Effector memory CD8-positive, alpha-beta T cell (primary cell): ENCODE results near the gene PRSS57.
"Not testable (repeated sequence)": the region's sequence is repeated elsewhere in the genome, so short reads cannot be mapped to it uniquely, and the experiment has no call there.

ENCODE experiments used
- ATAC-seq: fragments of 150-1000 bp; cut with Tn5 transposase; replicated peaks from 2 replicates; pipeline ENCODE4 v1.10.0; 2021; ENCODE audit warnings: mild to moderate bottlenecking, moderate library complexity
- DNase-seq, 3 experiments: peaks; one replicate each; pipeline ENCODE4 v3.0.0; 2021
- H3K27ac Mint-ChIP-seq, 2 donors: one replicate each; pipeline ENCODE4 v1.8.0; 2022; ENCODE audit warnings: mild to moderate bottlenecking in 2 of 2, mixed read lengths in 2 of 2, moderate library complexity in 2 of 2
- H3K27me3 Mint-ChIP-seq, 2 donors: one replicate each; pipeline ENCODE4 v1.8.0; 2022; ENCODE audit warnings: mixed read lengths in 2 of 2
- H3K36me3 Mint-ChIP-seq: one replicate; pipeline ENCODE4 v1.8.0; 2022; ENCODE audit warnings: mild to moderate bottlenecking, moderate library complexity, mixed read lengths; ENCODE audit not compliant: insufficient read depth
- H3K4me1 Mint-ChIP-seq, 2 donors: one replicate each; pipeline ENCODE4 v1.8.0; 2022; ENCODE audit warnings: low read depth in 2 of 2, mixed read lengths in 2 of 2
- H3K4me3 Mint-ChIP-seq, 2 donors: one replicate each; pipeline ENCODE4 v1.8.0; 2022; ENCODE audit warnings: mild to moderate bottlenecking in 2 of 2, mixed read lengths in 2 of 2, moderate library complexity in 2 of 2
- H3K9me3 Mint-ChIP-seq, 2 donors: one replicate each; pipeline ENCODE4 v1.8.0; 2022; ENCODE audit warnings: mixed read lengths in 2 of 2

Gene PRSS57

DNA sequence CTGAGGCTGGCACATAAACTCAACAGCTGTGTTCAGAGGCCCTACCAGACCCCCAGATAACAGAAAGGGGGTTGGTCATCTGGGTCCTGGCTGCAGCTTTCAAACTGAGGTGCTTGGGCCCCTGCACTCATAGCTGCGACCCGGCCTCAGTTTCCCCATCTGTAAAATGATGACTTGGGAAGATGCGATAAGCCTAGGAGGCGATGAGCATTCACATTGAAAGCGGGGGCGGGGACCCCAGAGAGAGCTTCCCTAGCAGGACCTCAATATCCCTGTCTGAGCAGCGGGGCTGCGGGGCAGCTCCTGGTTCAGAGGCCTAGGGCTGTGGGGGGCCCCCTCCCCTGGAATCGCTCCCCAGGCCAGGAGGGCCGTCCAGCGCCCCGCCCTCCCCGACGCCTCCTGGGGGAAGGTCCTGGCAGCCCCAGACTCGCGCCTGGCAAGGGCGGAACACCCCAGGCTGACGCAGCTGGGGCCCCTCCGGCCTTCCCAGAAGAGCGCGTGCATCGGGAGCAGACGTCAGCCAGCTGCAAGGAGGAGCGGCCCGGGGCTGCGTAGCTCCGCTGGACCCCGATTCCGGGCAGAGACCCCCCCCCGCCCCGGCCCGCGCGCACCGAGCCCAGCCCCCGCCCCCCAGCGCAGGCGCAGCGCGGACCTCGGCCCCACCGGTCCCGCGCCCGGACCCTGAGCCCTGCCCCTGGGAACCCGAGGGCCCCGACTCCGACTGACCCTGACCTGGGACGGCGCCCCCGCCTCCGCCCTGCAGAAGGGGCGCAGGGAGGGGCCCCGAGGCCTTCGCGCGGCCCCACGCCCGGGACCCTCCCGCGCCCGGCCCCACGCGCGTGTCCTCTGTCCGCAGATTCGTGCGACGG is 15.6 kb downstream of the PRSS57 start:
- peak overlapping the region; percentile 58 to 78 for H3K4me3 Mint-ChIP-seq
- H3K36me3 Mint-ChIP-seq, result peaks cover 4% of the 10 kb centered on the region
- H3K9me3 Mint-ChIP-seq, result no peaks in the 10 kb centered on the region
- peaks cover 5 to 8% of the 10 kb centered on the region in 2 donors for H3K4me1 Mint-ChIP-seq
- ATAC-seq (no peak), DNase-seq (no peak)
- H3K27me3 Mint-ChIP-seq, result peaks cover 9 to 12% of the 10 kb centered on the region in 2 donors
- no peak overlapping the region for H3K27ac Mint-ChIP-seq

DNA sequence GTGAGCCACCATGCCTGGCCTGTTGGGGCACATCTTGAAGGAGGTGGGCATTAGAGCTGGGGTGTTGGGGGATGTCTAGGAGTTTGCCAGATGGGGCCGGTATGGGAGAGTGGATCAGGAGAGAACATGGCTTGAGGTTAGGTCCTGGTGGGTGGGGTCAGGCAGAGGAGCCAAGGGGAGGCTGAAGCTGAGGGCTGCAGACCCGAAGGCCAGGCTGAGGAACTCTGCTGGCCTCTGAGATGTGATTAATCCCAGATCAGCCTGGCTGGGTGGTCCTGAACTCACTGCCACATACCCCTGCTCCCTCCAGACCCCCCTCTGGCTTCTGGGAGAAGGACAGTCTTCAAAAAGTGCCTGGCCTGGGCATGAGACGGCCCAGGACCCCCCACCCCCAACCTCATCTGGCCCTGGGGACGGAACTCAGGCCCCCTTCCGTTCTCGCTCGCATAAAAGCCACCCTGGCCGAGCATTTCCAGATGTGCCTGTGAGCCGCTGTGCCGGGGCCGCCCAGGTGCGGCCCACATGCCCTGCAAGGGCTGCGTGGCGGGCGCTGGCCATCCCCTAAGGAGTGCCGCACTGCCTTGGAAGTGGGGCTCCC is 16.4 kb downstream of the PRSS57 start:
- ATAC-seq, result no peak
- H3K4me3 Mint-ChIP-seq, result peak overlapping the region; percentile 58 to 59
- DNase-seq, result no peak
- peaks cover 5 to 8% of the 10 kb centered on the region in 2 donors for H3K4me1 Mint-ChIP-seq
- H3K27ac Mint-ChIP-seq, result no peak overlapping the region
- peaks cover 4% of the 10 kb centered on the region for H3K36me3 Mint-ChIP-seq
- H3K27me3 Mint-ChIP-seq, result peaks cover 13 to 16% of the 10 kb centered on the region in 2 donors
- no peaks in the 10 kb centered on the region for H3K9me3 Mint-ChIP-seq

DNA sequence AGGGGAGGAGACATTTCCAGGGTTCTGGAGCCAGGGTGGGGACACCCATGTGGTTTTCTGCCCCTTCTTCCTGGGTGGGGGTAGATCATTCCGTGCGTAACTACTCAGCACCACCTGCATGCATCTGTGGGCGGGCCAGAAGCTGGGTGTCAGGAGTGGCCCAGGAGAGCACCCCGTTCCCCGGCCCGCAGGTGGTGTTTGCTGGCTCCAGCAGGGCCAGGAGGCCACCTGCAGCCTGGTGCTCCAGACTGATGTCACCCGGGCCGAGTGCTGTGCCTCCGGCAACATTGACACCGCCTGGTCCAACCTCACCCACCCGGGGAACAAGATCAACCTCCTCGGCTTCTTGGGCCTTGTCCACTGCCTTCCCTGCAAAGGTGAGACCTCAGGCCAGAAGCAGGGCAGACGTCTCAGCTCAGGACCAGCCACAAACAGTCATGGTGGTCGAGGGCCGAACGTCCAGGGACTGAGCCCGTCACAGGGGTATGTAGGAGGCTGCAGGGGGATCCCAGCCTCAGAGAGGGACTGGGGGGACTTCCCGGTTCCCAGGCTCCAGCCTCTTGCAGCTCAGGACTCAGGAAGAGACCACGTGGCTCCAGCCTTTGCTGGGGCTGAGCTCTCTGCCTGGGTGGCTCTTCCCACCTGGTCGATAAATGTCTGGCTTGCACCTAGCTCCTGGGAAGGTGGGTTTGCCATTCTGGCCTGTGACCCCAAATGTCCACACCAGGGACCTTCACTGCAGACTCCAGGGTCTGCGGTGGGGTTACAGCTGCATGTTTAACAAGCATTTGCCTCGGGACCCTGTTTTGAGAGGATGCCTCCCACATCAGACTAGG is 17.4 kb downstream of the PRSS57 start:
- DNase-seq (no peak), ATAC-seq (no peak)
- no peaks in the 10 kb centered on the region for H3K9me3 Mint-ChIP-seq
- peak overlapping the region in 1 of 2 donors; percentile 12 for H3K4me3 Mint-ChIP-seq
- H3K27me3 Mint-ChIP-seq, result peaks cover 19 to 23% of the 10 kb centered on the region in 2 donors
- peaks cover 4% of the 10 kb centered on the region for H3K36me3 Mint-ChIP-seq
- H3K27ac Mint-ChIP-seq, result no peak overlapping the region
- H3K4me1 Mint-ChIP-seq, result peaks cover 5 to 8% of the 10 kb centered on the region in 2 donors

DNA sequence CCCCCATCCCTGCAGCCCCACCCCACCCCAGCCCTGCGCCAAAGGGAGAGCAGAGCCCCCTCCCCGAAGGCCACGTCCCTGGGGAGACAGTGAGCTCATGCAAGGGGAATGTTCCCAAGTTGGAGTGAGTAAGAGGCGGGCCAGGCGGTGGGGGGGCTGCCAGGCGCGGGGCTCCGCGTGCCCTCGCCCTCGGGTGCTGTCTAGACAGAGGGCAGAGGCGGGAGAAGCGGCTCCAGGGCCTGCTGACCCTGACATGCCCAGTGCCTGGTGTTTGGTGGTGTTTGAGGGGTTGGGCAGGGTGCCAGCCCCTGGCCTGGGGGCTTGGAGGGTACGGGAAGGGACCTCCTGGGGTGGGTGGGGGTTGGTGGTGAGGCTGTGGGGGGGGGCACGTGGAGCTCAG is 18.1 kb downstream of the PRSS57 start:
- Mint-ChIP-seq H3K4me3 (no peak overlapping the region), H3K27ac (no peak overlapping the region), H3K27me3 (peaks cover 19 to 23% of the 10 kb centered on the region in 2 donors), H3K4me1 (peaks cover 5 to 8% of the 10 kb centered on the region in 2 donors), H3K36me3 (peaks cover 4% of the 10 kb centered on the region), H3K9me3 (no peaks in the 10 kb centered on the region)
- DNase-seq (no peak), ATAC-seq (no peak)

DNA sequence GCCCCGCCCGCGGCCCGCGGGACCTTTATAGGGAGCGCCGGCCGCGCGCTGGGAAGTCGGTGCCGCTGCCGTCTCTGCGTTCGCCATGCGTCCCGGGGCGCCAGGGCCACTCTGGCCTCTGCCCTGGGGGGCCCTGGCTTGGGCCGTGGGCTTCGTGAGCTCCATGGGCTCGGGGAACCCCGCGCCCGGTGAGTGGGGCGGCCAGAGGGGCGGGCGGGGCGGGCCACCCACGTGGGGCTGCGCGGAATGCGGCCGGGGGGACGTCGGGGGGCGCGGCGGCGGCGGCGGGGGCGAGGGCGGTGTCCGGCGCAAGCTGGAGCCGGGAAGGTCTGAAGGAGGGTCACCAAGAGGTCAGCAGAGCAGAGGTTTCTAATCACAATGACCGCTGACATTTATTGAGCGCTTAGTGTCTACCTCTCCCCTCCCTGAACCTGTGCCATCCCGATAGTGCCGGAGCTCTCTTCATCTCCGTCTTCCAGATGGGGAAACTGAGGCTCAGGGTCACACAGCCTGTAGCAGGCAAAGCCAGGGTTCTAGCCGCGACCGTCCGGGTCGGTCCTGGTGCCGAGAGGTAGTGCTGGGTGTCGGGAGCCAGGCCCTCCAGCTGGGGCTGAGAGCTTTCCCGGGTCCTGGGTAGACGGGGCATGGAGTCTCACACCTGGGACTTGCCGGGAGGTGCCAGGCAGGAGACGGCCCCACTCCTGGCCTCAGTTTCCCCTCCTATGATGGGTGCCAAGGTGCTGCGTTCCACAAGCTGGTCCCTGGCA is 18.7 kb downstream of the PRSS57 start, which contains the start of gene FSTL3:
FSTL3 (plus strand) TSS at position 54 of the 767 bp plus-strand sequence; CDS start at position 86, 32 bp downstream.
- H3K9me3 Mint-ChIP-seq, result no peaks in the 10 kb centered on the region
- no peak for ATAC-seq
- DNase-seq, result no peak
- H3K4me3 Mint-ChIP-seq, result no peak within 1 kb of the TSS
- H3K36me3 Mint-ChIP-seq, result peaks cover 4% of the 10 kb centered on the region
- H3K4me1 Mint-ChIP-seq, result peaks cover 5 to 8% of the 10 kb centered on the region in 2 donors
- H3K27ac Mint-ChIP-seq, result no peak within 1 kb of the TSS
- peaks cover 19 to 23% of the 10 kb centered on the region in 2 donors for H3K27me3 Mint-ChIP-seq

DNA sequence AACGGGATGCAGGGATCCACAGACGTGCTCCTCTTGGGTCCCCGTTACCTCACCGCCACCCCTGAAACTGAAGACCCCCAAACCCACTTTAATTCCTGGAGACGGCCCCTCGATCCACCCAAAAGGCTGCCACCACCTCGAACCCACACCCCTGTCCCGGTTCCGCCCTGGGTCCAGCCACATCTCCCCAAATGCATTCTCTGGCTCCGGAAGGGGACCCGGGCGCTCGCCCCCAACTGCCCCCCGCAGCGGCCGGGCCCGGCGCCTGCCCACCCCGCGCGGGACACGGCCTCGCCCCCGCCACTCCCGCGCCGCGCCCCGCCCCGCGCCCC is 19.3 kb downstream of the PRSS57 start:
- H3K4me3 Mint-ChIP-seq, result no peak overlapping the region

DNA sequence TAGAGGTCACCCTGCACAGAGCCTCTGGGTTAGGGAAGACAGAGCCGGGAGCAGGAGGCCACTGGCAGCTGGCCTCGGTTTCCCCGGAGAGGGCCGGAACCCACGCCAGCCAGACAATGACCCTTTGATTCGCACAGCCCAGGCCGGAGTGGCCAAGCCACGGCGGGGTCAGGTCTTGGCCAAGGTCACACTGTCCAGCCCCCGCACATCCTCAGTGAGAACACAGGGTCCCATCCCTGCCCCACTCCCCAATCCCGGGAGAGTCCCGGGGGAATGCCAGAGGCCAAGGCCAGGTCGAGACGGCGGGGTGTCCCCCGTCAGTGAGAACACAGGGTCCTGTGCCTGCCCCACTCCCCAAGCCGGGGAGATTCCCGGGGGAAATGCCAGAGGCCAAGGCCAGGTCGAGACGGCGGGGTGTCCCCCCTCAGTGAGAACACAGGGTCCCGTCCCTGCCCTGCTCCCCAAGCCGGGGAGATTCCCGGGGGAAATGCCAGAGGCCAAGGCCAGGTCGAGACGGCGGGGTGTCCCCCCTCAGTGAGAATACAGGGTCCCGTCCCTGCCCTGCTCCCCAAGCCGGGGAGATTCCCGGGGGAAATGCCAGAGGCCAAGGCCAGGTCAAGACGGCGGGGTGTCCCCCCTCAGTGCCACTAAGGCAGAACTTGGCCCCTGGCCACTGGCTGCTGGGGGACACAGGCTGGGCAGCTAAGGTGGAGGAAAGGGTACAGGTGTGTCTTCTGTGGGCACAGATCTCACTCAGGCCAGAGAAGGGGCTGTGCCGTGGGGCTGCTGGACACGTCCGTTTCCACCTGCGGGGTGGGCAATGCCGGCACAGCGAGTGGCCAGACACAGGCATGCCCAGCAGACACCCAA is 20.7 kb downstream of the PRSS57 start:
- Mint-ChIP-seq H3K4me1 (peaks cover 0 to 4% of the 10 kb centered on the region in 2 donors), H3K27ac (no peak overlapping the region), H3K36me3 (no peaks in the 10 kb centered on the region), H3K27me3 (peaks cover 19 to 23% of the 10 kb centered on the region in 2 donors), H3K9me3 (no peaks in the 10 kb centered on the region), H3K4me3 (no peak overlapping the region)
- ATAC-seq (no peak), DNase-seq (no peak)

More for the DNA sequence above, 19.3 kb downstream of the PRSS57 start:
- H3K4me1 Mint-ChIP-seq, result peaks cover 5 to 8% of the 10 kb centered on the region in 2 donors
- DNase-seq (no peak), ATAC-seq (no peak)
- no peak overlapping the region for H3K27ac Mint-ChIP-seq
- peaks cover 19 to 23% of the 10 kb centered on the region in 2 donors for H3K27me3 Mint-ChIP-seq
- no peaks in the 10 kb centered on the region for H3K9me3 Mint-ChIP-seq
- peaks cover 4% of the 10 kb centered on the region for H3K36me3 Mint-ChIP-seq

DNA sequence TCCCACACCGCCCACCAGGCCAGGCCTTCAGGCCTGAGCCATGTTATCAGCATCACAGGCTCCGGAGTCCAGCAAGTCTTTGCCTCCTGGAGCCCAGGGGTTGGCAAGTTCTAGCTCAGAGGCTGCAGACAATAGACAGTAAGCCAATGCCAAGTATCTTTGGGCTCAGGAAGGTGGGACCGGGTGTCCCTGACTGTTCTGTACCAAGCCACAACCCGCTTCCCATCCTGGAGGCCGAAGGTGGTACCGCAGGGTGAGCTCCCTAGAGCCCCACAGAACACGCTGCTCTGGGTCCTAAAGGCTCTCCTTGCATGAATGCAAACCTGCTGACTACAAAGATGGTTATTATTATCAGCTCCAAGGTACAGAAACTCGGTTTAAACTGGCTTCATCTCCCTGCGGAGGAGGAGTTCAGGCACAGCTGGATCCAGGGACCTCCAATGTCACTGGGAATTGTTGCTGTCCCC is 24.6 kb downstream of the PRSS57 start:
- DNase-seq, result no peak
- H3K4me1 Mint-ChIP-seq, result peaks cover 0 to 4% of the 10 kb centered on the region in 2 donors
- peaks cover 20 to 23% of the 10 kb centered on the region in 2 donors for H3K27me3 Mint-ChIP-seq
- no peak overlapping the region for H3K4me3 Mint-ChIP-seq
- no peaks in the 10 kb centered on the region for H3K9me3 Mint-ChIP-seq
- peak; percentile 46 for ATAC-seq
- H3K27ac Mint-ChIP-seq, result no peak overlapping the region
- no peaks in the 10 kb centered on the region for H3K36me3 Mint-ChIP-seq

DNA sequence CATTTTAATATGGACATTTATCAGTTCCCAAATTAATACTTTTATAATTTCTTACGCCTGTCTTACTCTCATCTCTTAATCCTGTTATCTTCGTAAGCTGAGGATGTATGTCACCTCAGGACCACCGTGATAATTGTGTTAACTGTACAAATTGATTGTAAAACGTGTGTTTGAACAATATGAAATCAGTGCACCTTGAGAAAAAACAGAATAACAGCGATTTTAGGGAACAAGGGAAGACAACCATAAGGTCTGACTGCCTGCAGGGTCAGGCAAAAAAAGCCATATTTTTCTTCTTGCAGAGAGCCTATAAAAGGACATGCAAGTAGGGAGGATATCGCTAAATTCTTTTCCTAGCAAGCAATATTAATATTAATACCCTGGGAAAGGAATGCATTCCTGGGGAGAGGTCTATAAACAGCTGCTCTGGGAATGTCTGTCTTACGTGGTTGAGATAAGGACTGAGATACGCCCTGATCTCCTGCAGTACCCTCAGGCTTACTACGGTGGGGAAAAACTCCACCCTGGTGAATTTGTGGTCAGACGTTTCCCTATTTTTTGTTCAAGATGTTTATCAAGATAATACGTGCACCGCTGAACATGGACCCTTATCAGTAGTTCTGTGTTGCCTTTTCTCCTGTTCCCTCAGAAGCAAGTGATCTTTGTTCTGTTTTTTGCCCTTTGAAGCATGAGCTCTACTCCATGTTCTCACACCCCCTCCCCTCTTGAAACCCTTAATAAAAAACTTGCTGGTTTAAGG is 26.4 kb downstream of the PRSS57 start:
- DNase-seq, H3K4me3 Mint-ChIP-seq, H3K36me3 Mint-ChIP-seq, H3K9me3 Mint-ChIP-seq, ATAC-seq, H3K27ac Mint-ChIP-seq, H3K4me1 Mint-ChIP-seq: not testable (repeated sequence)
- peaks cover 7 to 10% of the 10 kb centered on the region in 2 donors for H3K27me3 Mint-ChIP-seq

DNA sequence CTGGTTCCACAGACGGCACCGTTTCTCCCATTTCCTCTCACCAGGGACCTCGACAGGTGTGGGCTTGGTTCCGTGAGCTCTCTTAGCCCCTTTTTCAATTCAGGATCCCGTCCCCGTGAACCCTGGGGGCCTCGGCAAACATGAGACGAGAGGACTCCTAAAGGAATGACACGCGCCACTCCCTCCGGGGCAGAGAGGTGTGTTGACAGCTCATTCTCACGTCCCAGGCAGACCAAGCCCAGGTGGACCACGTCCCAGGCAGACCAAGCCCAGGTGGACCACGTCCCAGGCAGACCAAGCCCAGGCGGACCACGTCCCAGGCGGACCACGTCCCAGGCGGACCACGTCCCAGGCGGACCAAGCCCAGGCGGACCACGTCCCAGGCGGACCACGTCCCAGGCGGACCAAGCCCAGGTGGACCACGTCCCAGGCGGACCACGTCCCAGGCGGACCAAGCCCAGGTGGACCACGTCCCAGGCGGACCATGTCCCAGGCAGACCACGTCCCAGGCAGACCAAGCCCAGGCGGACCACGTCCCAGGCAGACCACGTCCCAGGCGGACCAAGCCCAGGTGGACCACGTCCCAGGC is 28.2 kb downstream of the PRSS57 start:
- peaks cover 13% of the 10 kb centered on the region for H3K36me3 Mint-ChIP-seq
- not testable (repeated sequence) for H3K9me3 Mint-ChIP-seq, H3K27me3 Mint-ChIP-seq, H3K4me3 Mint-ChIP-seq, DNase-seq, ATAC-seq, H3K27ac Mint-ChIP-seq
- peaks cover 4 to 12% of the 10 kb centered on the region in 2 donors for H3K4me1 Mint-ChIP-seq

DNA sequence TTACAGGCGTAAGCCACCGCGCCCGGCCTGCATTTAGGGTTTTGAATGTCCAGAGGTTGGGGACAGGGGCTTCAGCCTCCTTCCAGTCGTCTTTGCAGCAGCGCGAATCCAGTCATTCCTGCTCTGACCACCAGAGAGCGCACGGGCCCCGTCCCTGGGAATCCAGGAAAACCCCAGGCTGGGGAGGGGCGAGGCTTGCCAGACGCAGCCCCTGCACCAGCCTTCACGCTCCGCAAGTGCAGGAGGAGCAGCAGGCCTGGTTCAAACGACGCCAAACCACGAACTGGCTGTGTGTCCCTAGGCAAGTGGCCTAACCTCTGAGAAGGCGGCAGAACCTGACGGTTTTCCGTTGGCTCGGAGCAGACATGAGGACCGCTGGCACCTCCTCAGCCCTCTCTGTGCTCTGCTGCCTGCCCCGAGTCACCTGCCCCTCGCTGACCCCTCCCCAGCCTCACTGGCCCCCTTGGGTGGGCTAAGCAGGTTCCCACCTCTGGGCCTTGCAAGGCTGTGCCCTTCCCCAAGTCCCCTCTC is 30.3 kb downstream of the PRSS57 start:
- H3K4me3 Mint-ChIP-seq, result peak overlapping the region; percentile 62 to 83
- peaks cover 34% of the 10 kb centered on the region for H3K36me3 Mint-ChIP-seq
- ATAC-seq (no peak), DNase-seq (peak; percentile 71 to 75 (median 72))
- no peaks in the 10 kb centered on the region for H3K9me3 Mint-ChIP-seq
- H3K27me3 Mint-ChIP-seq, result peaks cover 0 to 5% of the 10 kb centered on the region in 2 donors
- H3K27ac Mint-ChIP-seq, result peak overlapping the region; percentile 28 to 82
- H3K4me1 Mint-ChIP-seq, result peaks cover 21 to 31% of the 10 kb centered on the region in 2 donors
